ENCODE measurements around the gene GRIN3B.

GRIN3B gene

DNA sequence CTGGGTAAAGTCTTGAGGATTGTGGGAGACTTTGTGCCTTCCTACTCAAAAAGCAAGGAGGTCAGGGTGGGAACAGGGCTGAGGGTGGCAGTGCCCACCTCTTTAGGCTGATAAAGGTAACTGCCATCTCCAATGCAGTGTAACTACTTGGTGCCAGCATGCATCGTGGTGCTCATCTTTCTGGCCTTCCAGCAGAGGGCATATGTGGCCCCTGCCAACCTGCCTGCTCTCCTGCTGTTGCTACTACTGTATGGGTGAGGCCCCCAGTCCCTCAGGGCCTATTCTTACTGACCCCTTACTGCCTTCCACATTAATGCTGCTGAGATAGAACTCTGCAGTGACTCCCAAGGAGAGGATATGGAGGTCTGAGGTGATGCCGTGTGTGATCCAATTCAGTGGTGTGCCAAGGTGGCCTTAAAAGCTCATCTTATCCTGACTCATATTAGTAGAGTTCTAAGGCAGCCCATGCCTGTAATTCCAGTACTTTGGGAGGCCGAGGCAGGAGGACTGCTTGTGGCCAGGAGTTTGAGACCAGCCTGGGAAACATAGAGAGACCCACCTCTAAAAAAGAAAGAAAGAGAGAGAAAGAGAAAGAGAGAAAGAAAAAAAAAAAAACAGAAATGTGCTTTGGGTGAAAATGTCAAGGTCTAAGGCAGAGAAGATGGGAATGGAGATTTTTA, 57.1 kb downstream of the GRIN3B start:
- DNase-seq (ENCODE audit: extremely low read depth, low read depth), result no peak
- TF ChIP-seq, protein P1, sequence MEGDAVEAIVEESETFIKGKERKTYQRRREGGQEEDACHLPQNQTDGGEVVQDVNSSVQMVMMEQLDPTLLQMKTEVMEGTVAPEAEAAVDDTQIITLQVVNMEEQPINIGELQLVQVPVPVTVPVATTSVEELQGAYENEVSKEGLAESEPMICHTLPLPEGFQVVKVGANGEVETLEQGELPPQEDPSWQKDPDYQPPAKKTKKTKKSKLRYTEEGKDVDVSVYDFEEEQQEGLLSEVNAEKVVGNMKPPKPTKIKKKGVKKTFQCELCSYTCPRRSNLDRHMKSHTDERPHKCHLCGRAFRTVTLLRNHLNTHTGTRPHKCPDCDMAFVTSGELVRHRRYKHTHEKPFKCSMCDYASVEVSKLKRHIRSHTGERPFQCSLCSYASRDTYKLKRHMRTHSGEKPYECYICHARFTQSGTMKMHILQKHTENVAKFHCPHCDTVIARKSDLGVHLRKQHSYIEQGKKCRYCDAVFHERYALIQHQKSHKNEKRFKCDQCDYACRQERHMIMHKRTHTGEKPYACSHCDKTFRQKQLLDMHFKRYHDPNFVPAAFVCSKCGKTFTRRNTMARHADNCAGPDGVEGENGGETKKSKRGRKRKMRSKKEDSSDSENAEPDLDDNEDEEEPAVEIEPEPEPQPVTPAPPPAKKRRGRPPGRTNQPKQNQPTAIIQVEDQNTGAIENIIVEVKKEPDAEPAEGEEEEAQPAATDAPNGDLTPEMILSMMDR (IDR thresholded peaks at IDR 0.05; ENCODE audit: low read depth, low read length), result no peak

DNA sequence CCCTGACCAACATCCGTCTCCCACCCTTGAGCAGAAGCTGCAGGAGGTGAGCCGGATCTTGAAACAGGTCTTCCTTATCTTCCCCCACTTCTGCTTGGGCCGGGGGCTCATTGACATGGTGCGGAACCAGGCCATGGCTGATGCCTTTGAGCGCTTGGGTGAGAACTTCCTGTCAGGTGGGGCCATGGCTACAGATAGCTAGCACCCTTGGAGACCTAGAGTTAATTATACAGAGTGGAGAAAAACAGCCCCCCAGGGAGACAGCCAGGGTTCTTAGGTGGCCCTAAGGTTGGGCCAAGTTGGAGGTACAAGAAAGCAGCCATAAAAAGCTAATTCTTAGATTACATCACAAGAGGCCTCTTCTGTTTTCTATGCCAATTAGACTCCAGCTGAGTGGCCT, 57.9 kb downstream of the GRIN3B start:
- no peak for DNase-seq (ENCODE audit: extremely low read depth, low read depth)
- TF ChIP-seq, protein P1 (IDR thresholded peaks at IDR 0.05; ENCODE audit: low read depth, low read length), result no peak
